ENCODE data around the gene FABP2. TPM values are rescaled to one million over a fixed set of nuclear protein-coding genes. Genes with fewer than 3 reads are reported as not detected.

Gene FABP2
- total and polyA plus RNA-seq, 2 of the 8 experiments (the other 6 are each of a cell fraction or from before 2014, with no cell fraction given) = not detected

- no peak for TF ChIP-seq CTCF (IDR thresholded peaks at IDR 0.05; ENCODE audit: control extremely low read depth in 1 of 3, insufficient read depth in 1 of 3, low read depth in 1 of 3, low read length in 3 of 3)
- TF ChIP-seq RNF2 (IDR thresholded peaks at IDR 0.05; ENCODE audit: borderline replicate concordance, low read depth, low read length, missing control alignments, poor library complexity, severe bottlenecking) = no peak
- TF ChIP-seq CHD1 (IDR thresholded peaks at IDR 0.05; ENCODE audit: low read depth, low read length) = no peak
- TF ChIP-seq KDM4A (IDR thresholded peaks at IDR 0.05; ENCODE audit: low read depth, low read length, severe bottlenecking) = no peak
- TF ChIP-seq SAP30 (IDR thresholded peaks at IDR 0.05; ENCODE audit: insufficient read depth, insufficient replicate concordance, low read length) = no peak
- no peak for TF ChIP-seq RBBP5 (IDR thresholded peaks at IDR 0.05; ENCODE audit: borderline replicate concordance, low read depth, low read length)
- no peak for TF ChIP-seq MAFK (IDR thresholded peaks at IDR 0.05; ENCODE audit: low read depth, low read length)
- no peak for TF ChIP-seq EGR1 (IDR thresholded peaks at IDR 0.05; ENCODE audit: borderline replicate concordance, low read depth, low read length)
- TF ChIP-seq SP2 (IDR thresholded peaks at IDR 0.05; ENCODE audit: low read length) = no peak
Measured at GRCh38 chr4:119297795-119298194, 24.1 kb downstream of the FABP2 start (continued).

Data from H1 (cell line).